HUES48 (cell line): ENCODE data around the gene MYBBP1A.

ENCODE experiments used
- H3K27ac ChIP-seq: one replicate; pipeline ENCODE4 v1.7.0; 2013; ENCODE audit warnings: low read depth, low read length, inconsistent platforms
- H3K27me3 ChIP-seq: 2 replicates; pipeline ENCODE4 v1.6.1; 2013; ENCODE audit warnings: mild to moderate bottlenecking, low read length; ENCODE audit not compliant: control insufficient read depth, insufficient read depth
- H3K36me3 ChIP-seq: 2 replicates; pipeline ENCODE4 v1.6.1; 2013; ENCODE audit warnings: low read length; ENCODE audit not compliant: control insufficient read depth, insufficient read depth
- H3K4me1 ChIP-seq: 2 replicates; pipeline ENCODE4 v1.6.1; 2013; ENCODE audit warnings: mild to moderate bottlenecking, low read length; ENCODE audit not compliant: control insufficient read depth, insufficient read depth
- H3K4me3 ChIP-seq: 2 replicates; pipeline ENCODE4 v1.5.1; 2013; ENCODE audit warnings: mild to moderate bottlenecking, low read depth, low read length
- H3K9ac ChIP-seq: 2 replicates; pipeline ENCODE4 v1.6.1; 2013; ENCODE audit warnings: mild to moderate bottlenecking, low read depth, low read length, moderate library complexity
- H3K9me3 ChIP-seq: 2 replicates; pipeline ENCODE4 v1.6.1; 2013; ENCODE audit warnings: low read length; ENCODE audit not compliant: control insufficient read depth, insufficient read depth

Gene MYBBP1A

DNA sequence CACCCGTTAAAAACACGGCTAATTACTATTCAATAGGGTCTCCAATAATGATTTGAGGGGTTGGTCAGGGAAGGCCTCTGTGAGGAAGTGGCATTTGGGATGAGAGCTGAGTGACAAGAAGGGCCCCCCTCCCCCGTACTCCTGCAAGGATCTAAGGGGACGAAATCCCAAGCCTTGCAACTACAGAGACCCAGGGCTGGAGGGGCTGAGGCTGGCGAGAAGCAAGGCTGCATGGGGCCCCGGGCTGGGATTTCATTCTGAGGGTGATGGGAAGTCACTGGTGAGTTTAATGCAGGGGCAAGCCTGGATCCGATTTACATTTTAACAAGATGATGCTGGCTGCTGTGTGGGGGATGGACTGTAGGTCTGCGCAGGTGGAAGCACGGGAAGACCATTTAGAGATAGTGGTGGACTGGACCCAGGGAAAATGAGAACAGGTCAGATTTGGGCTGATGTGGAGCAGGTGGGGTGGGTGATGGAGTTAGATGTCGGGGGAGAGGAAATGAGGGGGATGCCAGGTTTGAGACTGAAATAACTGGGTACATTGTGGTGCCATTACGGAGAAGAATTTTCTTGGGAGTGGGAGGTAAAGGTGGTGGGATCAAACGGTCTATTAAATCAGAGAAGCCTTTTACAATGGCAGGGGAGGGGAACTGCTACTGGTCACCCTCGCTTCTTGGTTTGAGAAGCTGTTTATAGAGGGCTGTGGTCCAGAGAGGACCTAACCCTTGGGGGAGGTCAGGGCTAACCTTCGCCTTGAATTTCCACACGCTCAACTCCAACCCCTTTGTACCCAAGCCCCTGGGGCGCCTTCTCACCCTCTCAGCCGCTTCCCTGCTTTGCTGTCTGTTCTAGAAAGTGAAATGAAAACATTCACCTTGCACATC, 932 bp upstream of the MYBBP1A start:
- peaks cover 31% of the 10 kb centered on the region for H3K36me3 ChIP-seq
- H3K27ac ChIP-seq: peak overlapping the region; percentile 86
- peak overlapping the region; percentile 64 for H3K9ac ChIP-seq
- no peaks in the 10 kb centered on the region for H3K9me3 ChIP-seq
- H3K4me1 ChIP-seq: peaks cover 15% of the 10 kb centered on the region
- no peaks in the 10 kb centered on the region for H3K27me3 ChIP-seq
- peak overlapping the region; percentile 93 for H3K4me3 ChIP-seq

DNA sequence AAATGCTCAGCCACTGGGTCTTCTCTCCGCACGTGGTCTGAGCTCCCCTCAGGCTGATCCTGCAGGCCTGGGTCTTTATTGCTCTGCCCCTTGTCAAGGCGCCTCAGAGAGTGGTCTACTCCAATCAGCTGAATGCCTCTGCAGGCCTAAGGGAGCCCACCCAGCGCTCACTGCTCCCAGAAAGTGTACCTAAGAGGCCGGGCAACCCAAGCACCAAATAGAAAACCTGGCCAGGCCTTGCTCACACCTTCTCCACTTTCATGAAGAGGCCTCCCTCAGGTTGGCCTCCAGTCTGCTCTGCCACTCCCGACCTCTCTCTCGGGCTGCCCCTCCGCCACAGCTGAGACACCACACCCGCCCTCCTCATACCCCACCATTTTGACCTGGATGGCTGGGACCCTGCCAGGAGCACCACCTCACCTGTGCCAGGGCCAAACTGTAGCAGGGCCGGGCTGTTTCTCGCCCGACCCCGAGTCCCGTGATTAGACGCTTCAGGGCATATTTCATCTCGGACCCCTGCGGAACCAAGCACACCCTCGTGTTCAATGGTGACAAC, 665 bp downstream of the MYBBP1A start:
- Histone ChIP-seq H3K9ac (peak overlapping the region; percentile 90), H3K27ac (no peak overlapping the region)

DNA sequence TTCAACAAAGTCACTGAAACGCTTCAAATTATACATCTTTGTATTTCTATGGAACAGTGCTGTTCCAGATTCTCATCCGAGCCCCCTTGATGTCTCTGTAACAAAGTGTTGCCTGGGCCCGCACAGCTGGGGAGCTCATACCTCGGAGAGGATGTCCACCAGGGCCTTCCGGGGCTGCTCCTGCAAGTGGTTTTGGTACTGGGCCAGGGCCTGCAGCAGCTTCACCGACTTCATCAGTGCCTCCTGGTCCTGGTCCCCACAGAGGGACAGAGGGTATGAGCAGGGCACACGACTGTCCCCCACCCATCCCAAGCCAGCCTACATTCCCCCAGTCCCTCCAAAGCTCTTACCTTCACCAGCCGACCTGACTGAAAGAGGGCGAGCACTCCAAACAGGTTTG, 1.5 kb downstream of the MYBBP1A start:
- Histone ChIP-seq H3K4me3 (peak overlapping the region; percentile 93), H3K9ac (no peak overlapping the region), H3K36me3 (peaks cover 55% of the 10 kb centered on the region), H3K4me1 (peaks cover 15% of the 10 kb centered on the region), H3K27me3 (no peaks in the 10 kb centered on the region), H3K27ac (no peak overlapping the region), H3K9me3 (no peaks in the 10 kb centered on the region)

More for the DNA sequence above, 665 bp downstream of the MYBBP1A start:
- Histone ChIP-seq H3K4me1 (peaks cover 15% of the 10 kb centered on the region), H3K9me3 (no peaks in the 10 kb centered on the region), H3K4me3 (peak overlapping the region; percentile 93), H3K27me3 (no peaks in the 10 kb centered on the region), H3K36me3 (peaks cover 47% of the 10 kb centered on the region)

DNA sequence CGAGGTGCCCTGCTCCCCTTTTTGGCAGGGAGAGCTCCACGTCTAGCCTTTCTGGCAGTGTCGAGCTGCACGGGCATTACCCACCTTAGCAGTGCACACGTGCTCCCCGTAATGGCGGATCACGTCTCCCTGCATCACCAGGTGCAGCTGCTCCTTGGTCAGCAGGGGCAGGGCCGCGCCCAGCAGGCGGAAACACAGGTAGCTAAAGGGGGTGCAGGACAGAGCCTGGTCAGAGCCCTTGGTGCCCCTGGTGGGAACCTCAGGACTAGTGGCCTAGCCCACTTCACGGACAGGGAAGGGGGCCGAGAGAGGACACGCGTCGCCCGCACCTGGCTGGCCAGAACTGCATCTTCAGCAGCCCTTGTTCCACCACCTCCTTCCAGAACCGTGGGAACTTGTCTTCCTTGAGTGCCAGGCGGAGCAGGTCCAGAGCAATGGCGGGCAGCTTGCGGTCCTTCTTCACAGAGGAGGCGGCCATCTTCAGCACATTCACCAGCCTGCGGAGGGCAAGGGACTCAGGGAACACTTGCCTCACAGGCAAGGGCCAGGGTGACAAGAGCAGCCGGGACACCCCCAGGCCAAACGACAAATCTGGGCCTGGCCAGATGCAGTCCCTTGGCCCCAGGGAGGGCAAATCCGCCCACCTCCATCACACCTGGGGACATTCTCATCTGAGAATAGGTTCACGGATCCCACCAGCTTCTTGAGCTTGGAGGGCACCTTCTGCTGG, 3.2 kb downstream of the MYBBP1A start:
- Histone ChIP-seq H3K4me1 (peaks cover 15% of the 10 kb centered on the region), H3K27ac (no peak overlapping the region), H3K4me3 (no peak overlapping the region), H3K36me3 (peaks cover 72% of the 10 kb centered on the region), H3K9me3 (no peaks in the 10 kb centered on the region), H3K9ac (no peak overlapping the region), H3K27me3 (no peaks in the 10 kb centered on the region)

DNA sequence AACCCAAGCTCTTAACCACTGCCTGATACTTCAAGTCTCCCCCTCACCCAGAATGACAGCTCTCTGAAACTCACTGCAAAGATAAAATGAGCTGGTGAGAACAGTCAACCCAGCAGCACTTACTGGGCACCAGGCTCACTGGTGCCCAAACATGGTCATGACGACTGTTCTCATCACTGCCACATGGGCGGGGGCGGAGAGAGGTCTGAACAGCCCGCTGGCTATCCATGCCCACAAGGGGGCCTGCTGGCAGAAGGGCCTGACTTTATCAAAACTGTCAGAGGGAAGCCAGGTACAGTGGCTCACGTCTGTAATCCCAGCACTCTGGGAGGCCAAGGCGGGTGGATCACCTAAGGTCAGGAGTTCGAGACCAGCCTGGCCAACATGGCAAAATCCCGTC, 4.0 kb downstream of the MYBBP1A start:
- Histone ChIP-seq H3K27ac (peak overlapping the region; percentile 12), H3K27me3 (no peaks in the 10 kb centered on the region), H3K4me3 (no peak overlapping the region), H3K9me3 (no peaks in the 10 kb centered on the region), H3K36me3 (peaks cover 80% of the 10 kb centered on the region), H3K4me1 (peaks cover 8% of the 10 kb centered on the region), H3K9ac (no peak overlapping the region)

DNA sequence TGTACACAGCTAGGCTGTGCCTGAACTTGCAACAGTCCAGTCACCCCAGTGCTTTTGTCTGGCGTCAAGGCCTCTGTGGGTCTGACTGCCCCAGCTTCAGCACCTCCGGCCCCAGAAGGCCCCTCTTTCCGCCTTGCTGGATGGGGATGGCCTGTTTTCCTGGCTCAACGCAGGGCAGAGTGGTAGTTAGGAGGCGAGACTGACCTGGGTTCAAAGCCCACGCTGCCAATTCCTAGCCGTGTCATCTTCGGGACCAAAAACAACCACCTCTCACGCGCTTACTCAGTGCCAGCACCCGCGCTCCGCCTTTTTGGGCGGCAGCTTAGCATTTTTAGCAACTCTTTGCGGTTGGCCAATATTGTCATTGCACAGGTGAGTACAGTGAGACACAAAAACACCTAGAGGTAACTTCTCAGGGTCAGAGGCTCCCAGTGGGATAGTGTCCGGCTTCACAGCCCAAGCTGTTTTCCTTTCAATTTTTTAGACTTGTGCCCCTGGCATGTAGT, 4.6 kb downstream of the MYBBP1A start:
- peaks cover 86% of the 10 kb centered on the region for H3K36me3 ChIP-seq
- H3K9me3 ChIP-seq: no peaks in the 10 kb centered on the region
- H3K27ac ChIP-seq: peak overlapping the region; percentile 12
- H3K27me3 ChIP-seq: no peaks in the 10 kb centered on the region
- no peak overlapping the region for H3K4me3 ChIP-seq
- no peak overlapping the region for H3K9ac ChIP-seq
- peaks cover 2% of the 10 kb centered on the region for H3K4me1 ChIP-seq

DNA sequence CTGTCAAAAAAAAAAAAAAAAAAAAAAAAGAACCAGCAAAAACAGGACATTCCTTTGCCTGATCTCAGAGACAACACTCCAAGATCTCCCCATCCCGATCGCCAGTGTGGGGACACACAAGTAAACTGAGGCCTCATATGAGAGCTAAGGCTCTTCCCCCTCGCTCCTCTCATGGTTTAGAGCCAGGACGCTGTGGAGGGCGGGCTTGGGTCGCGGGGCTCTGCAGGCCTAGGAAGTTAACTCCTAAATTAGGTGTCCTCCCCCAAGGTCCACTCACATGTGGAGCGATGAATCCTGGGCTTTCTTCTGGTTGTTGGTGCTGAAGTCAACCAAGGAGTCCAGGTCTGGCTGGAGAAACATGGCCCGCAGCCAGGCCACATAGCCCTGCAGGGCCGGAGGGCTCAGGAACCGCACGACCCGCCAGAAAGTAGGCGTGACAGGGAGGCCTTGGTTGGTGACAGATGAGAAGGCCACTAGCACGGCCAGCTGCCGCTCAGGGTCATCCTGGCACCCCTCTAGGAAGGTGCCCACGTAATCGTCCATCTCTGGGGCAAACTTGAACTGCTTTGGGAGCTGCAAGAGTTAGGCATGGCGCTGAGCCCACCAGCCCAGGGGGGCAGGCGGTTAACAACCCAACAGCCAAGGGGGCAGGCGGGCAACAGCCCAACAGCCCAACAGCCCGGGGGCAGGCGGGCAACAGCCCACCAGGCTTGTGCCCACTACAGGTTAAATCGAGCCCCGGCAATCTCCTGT, 5.2 kb downstream of the MYBBP1A start:
- Histone ChIP-seq H3K4me1 (no peaks in the 10 kb centered on the region), H3K27ac (no peak overlapping the region), H3K27me3 (no peaks in the 10 kb centered on the region), H3K9ac (no peak overlapping the region), H3K9me3 (no peaks in the 10 kb centered on the region), H3K36me3 (peaks cover 92% of the 10 kb centered on the region), H3K4me3 (no peak overlapping the region)

DNA sequence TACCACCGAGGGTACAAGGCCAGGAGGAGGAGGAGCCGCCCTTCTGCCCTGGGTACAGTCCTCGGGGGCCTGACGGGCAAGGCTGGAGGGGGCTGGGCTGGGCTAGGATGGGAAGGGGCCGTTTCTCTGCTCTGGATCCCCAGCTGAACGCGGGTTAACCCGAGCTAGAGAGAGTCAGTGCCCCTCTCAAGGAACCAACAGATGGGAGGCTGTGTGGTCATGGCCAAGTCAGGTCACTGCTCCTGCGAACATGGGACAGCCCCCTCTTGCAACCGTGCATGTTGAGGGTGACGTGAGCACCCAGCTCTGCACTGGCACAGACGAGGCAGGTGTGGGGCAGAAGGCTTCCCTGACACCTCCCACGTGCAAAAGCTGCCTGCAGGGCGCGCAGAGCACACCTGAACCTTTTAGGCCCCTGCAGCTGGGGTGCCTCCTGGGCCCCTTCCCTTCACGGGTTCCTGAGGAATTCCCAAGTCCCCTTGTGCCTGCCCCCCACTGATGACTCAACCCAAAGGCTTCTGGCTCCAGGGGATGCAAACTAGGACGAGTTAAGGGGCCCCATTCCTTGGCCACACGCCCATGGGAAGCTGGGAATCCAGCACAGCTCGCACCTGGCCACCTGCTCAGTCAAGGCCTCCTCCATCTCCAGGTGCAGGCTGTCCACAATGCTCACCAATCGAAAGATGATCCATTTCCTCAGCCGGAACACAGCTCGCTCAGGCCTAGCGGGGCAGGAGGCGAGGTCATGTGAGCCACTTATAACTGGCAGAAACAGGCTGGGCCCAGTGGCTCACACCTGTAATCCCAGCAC, 6.3 kb downstream of the MYBBP1A start:
- no peaks in the 10 kb centered on the region for H3K9me3 ChIP-seq
- H3K4me1 ChIP-seq: no peaks in the 10 kb centered on the region
- no peaks in the 10 kb centered on the region for H3K27me3 ChIP-seq
- no peak overlapping the region for H3K4me3 ChIP-seq
- H3K9ac ChIP-seq: no peak overlapping the region
- peaks cover 95% of the 10 kb centered on the region for H3K36me3 ChIP-seq
- H3K27ac ChIP-seq: no peak overlapping the region

DNA sequence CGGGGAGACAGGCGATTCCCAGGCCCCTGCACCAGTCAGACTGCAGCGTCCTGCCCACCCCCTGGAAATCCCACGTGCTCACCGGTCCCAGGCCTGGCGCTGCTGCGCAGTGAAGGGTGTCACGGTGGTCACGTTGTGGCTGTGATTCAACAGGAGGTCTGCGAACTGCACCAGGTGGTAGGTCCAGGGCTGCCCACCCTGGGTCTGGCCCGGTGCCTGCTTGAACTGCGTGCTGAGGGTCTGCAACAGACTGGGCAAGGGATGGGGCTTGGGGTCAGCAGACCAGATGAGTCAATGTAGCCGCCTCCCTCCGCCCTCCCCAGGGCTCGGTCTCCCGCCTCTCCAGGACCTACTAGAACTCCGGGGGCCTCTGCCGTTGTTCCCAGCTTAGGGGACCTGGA, 7.1 kb downstream of the MYBBP1A start:
- Histone ChIP-seq H3K9me3 (no peaks in the 10 kb centered on the region), H3K27ac (no peak overlapping the region), H3K27me3 (no peaks in the 10 kb centered on the region), H3K9ac (no peak overlapping the region), H3K4me3 (no peak overlapping the region), H3K36me3 (peaks cover 95% of the 10 kb centered on the region), H3K4me1 (no peaks in the 10 kb centered on the region)
